Gastroesophageal sphincter (tissue), 3 donors: ENCODE measurements around the gene ZNF541.

Experiments
- CTCF ChIP-seq, 4 experiments: fragments of 200-600 bp in 2 of 4; fragments of 450-650 bp in 2 of 4; sonication (generic) in 1 of 4; IDR thresholded peaks; one replicate each; pipeline ENCODE4 v1.5.1; 2017 to 2019; ENCODE audit warnings: antibody characterized with exemption in 4 of 4, mild to moderate bottlenecking in 2 of 4, moderate library complexity in 2 of 4
- POLR2AphosphoS5 ChIP-seq: sonication (generic); formaldehyde crosslinking; IDR thresholded peaks from one replicate; pipeline ENCODE4 v1.6.1; 2017; ENCODE audit warnings: antibody characterized with exemption

GRCh38 chr19:47581605-47582319, 8.8 kb upstream of the ZNF541 start:
- no peak for TF ChIP-seq POLR2AphosphoS5
- TF ChIP-seq CTCF (IDR thresholded peaks at IDR 0.05) = no peak
